ENCODE measurements around the gene PRTN3. TPM values are rescaled to one million over a fixed set of nuclear protein-coding genes. Genes with fewer than 3 reads are reported as not detected.
"Not testable (repeated sequence)": the region's sequence is repeated elsewhere in the genome, so short reads cannot be mapped to it uniquely, and the experiment has no call there.

The PRTN3 gene
- total and polyA plus RNA-seq, 3 experiments from 2014 or later: not detected

GRCh38 chr19:827710-828321 is 13.0 kb upstream of the PRTN3 start, which contains the start of gene AZU1:
Gene AZU1 (plus strand): TSS chr19:827837. CDS start chr19:827847, 10 bp downstream.
- H3K9me3 Mint-ChIP-seq: no peaks in the 10 kb centered on the region
- H3K27me3 Mint-ChIP-seq: peaks cover 7 to 12% of the 10 kb centered on the region in 2 donors
- POLR2A ChIA-PET: no interaction called here
- Histone ChIP-seq H3K27me3 (ENCODE audit: insufficient read depth, low read length, poor library complexity, severe bottlenecking) (peaks cover 6% of the 10 kb centered on the region), H3K4me1 (ENCODE audit: insufficient read depth, low read length) (no peaks in the 10 kb centered on the region), H3K36me3 (ENCODE audit: insufficient read depth, low read length) (no peaks in the 10 kb centered on the region), H3K4me3 (ENCODE audit: low read length) (no peak within 1 kb of the TSS), H3K27ac (ENCODE audit: low read depth, low read length) (no peak within 1 kb of the TSS), H3K9me3 (ENCODE audit: low read length) (no peaks in the 10 kb centered on the region)
- H3K4me3 Mint-ChIP-seq: no peak within 1 kb of the TSS
- peak within 1 kb of the TSS in 1 of 8 donors; percentile 38 for H3K27ac Mint-ChIP-seq
- H3K36me3 Mint-ChIP-seq: no peaks in the 10 kb centered on the region
- CTCF ChIA-PET: no interaction called here
- peaks cover 0 to under 1% (median 0%) of the 10 kb centered on the region in 3 donors for H3K4me1 Mint-ChIP-seq
- no peak for DNase-seq

- H3K4me3 ChIP-seq (ENCODE audit: low read length): no peak overlapping the region
- no peaks in the 10 kb centered on the region for H3K9me3 Mint-ChIP-seq
- H3K4me1 ChIP-seq (ENCODE audit: insufficient read depth, low read length): no peaks in the 10 kb centered on the region
- no peaks in the 10 kb centered on the region for H3K9me3 ChIP-seq (ENCODE audit: low read length)
- H3K27ac ChIP-seq (ENCODE audit: low read depth, low read length): no peak overlapping the region
- ChIA-PET CTCF (no interaction called here), POLR2A (no interaction called here)
- no peaks in the 10 kb centered on the region for H3K36me3 Mint-ChIP-seq
- H3K4me1 Mint-ChIP-seq: no peaks in the 10 kb centered on the region
- no peak overlapping the region for H3K4me3 Mint-ChIP-seq
- H3K27me3 ChIP-seq (ENCODE audit: insufficient read depth, low read length, poor library complexity, severe bottlenecking): no peaks in the 10 kb centered on the region
- no peaks in the 10 kb centered on the region for H3K36me3 ChIP-seq (ENCODE audit: insufficient read depth, low read length)
- no peak overlapping the region for H3K27ac Mint-ChIP-seq
- DNase-seq: no peak
- H3K27me3 Mint-ChIP-seq: peaks cover 0 to 3% of the 10 kb centered on the region in 2 donors
These were observed 11.6 kb upstream of the PRTN3 start for GRCh38 chr19:829129-829758.

- Mint-ChIP-seq H3K4me3 (no peak overlapping the region), H3K4me1 (peaks cover 0 to 3% (median 3%) of the 10 kb centered on the region in 3 donors), H3K36me3 (no peaks in the 10 kb centered on the region), H3K27me3 (peaks cover 6 to 8% of the 10 kb centered on the region in 2 donors), H3K9me3 (no peaks in the 10 kb centered on the region), H3K27ac (no peak overlapping the region)
- DNase-seq: no peak
- ChIA-PET CTCF (no interaction called here), POLR2A (no interaction called here)
- Histone ChIP-seq H3K27me3 (ENCODE audit: insufficient read depth, low read length, poor library complexity, severe bottlenecking) (no peaks in the 10 kb centered on the region), H3K4me3 (ENCODE audit: low read length) (no peak overlapping the region), H3K36me3 (ENCODE audit: insufficient read depth, low read length) (no peaks in the 10 kb centered on the region), H3K27ac (ENCODE audit: low read depth, low read length) (no peak overlapping the region), H3K4me1 (ENCODE audit: insufficient read depth, low read length) (no peaks in the 10 kb centered on the region), H3K9me3 (ENCODE audit: low read length) (no peaks in the 10 kb centered on the region)
These were observed 9.1 kb upstream of the PRTN3 start for GRCh38 chr19:831407-832369.

GRCh38 chr19:834216-834615 is 6.6 kb upstream of the PRTN3 start:
- no peaks in the 10 kb centered on the region for H3K9me3 Mint-ChIP-seq
- CTCF ChIA-PET: no interaction called here
- no peak overlapping the region for H3K27ac Mint-ChIP-seq
- peaks cover 10 to 15% of the 10 kb centered on the region in 2 donors for H3K27me3 Mint-ChIP-seq
- no peaks in the 10 kb centered on the region for H3K27me3 ChIP-seq (ENCODE audit: insufficient read depth, low read length, poor library complexity, severe bottlenecking)
- H3K27ac ChIP-seq (ENCODE audit: low read depth, low read length): no peak overlapping the region
- no peaks in the 10 kb centered on the region for H3K4me1 ChIP-seq (ENCODE audit: insufficient read depth, low read length)
- peaks cover 0 to 3% (median 3%) of the 10 kb centered on the region in 3 donors for H3K4me1 Mint-ChIP-seq
- no peak for DNase-seq
- no peaks in the 10 kb centered on the region for H3K9me3 ChIP-seq (ENCODE audit: low read length)
- H3K4me3 Mint-ChIP-seq: no peak overlapping the region
- no peak overlapping the region for H3K4me3 ChIP-seq (ENCODE audit: low read length)
- H3K36me3 ChIP-seq (ENCODE audit: insufficient read depth, low read length): no peaks in the 10 kb centered on the region
- POLR2A ChIA-PET: no interaction called here
- H3K36me3 Mint-ChIP-seq: no peaks in the 10 kb centered on the region

GRCh38 chr19:835210-835810 is 5.5 kb upstream of the PRTN3 start:
- ChIA-PET POLR2A (no interaction called here), CTCF (no interaction called here)
- DNase-seq: no peak
- Mint-ChIP-seq H3K4me1 (peaks cover 0 to 3% (median 3%) of the 10 kb centered on the region in 3 donors), H3K9me3 (no peaks in the 10 kb centered on the region), H3K4me3 (no peak overlapping the region), H3K27ac (peak overlapping the region in 1 of 8 donors; percentile 69), H3K36me3 (no peaks in the 10 kb centered on the region), H3K27me3 (peaks cover 8 to 18% of the 10 kb centered on the region in 2 donors)
- Histone ChIP-seq H3K27ac (ENCODE audit: low read depth, low read length) (no peak overlapping the region), H3K9me3 (ENCODE audit: low read length) (no peaks in the 10 kb centered on the region), H3K4me3 (ENCODE audit: low read length) (no peak overlapping the region), H3K4me1 (ENCODE audit: insufficient read depth, low read length) (no peaks in the 10 kb centered on the region), H3K27me3 (ENCODE audit: insufficient read depth, low read length, poor library complexity, severe bottlenecking) (no peaks in the 10 kb centered on the region), H3K36me3 (ENCODE audit: insufficient read depth, low read length) (no peaks in the 10 kb centered on the region)

GRCh38 chr19:842802-843179 is 2.0 kb downstream of the PRTN3 start:
- DNase-seq; CTCF ChIA-PET; H3K27ac ChIP-seq (ENCODE audit: low read depth, low read length); H3K4me3 Mint-ChIP-seq; H3K27me3 ChIP-seq (ENCODE audit: insufficient read depth, low read length, poor library complexity, severe bottlenecking); H3K36me3 Mint-ChIP-seq; H3K36me3 ChIP-seq (ENCODE audit: insufficient read depth, low read length); H3K4me3 ChIP-seq (ENCODE audit: low read length); H3K9me3 Mint-ChIP-seq; H3K9me3 ChIP-seq (ENCODE audit: low read length); H3K4me1 ChIP-seq (ENCODE audit: insufficient read depth, low read length); H3K4me1 Mint-ChIP-seq: not testable (repeated sequence)
- Mint-ChIP-seq H3K27me3 (peaks cover 23 to 37% of the 10 kb centered on the region in 2 donors), H3K27ac (peak overlapping the region in 1 of 8 donors; percentile 26)
- POLR2A ChIA-PET: interaction anchor here (0.6 to 0.7 kb wide), 2 partner anchors 613 to 1456 kb away, joined by 3 to 4 read pairs; no protein-coding TSS in a partner anchor

- Mint-ChIP-seq H3K27ac (no peak overlapping the region), H3K36me3 (no peaks in the 10 kb centered on the region), H3K4me3 (peak overlapping the region in 1 of 7 donors; percentile 32), H3K9me3 (peaks cover 0 to 3% (median 0%) of the 10 kb centered on the region in 5 donors), H3K4me1 (peaks cover 0 to 10% (median 3%) of the 10 kb centered on the region in 3 donors), H3K27me3 (peaks cover 24 to 42% of the 10 kb centered on the region in 2 donors)
- no peaks in the 10 kb centered on the region for H3K4me1 ChIP-seq (ENCODE audit: insufficient read depth, low read length)
- no peak for DNase-seq
- no peaks in the 10 kb centered on the region for H3K36me3 ChIP-seq (ENCODE audit: insufficient read depth, low read length)
- POLR2A ChIA-PET: interaction anchor here (0.6 to 0.7 kb wide), 2 partner anchors 612 to 1455 kb away, joined by 3 to 4 read pairs; no protein-coding TSS in a partner anchor
- no peak overlapping the region for H3K4me3 ChIP-seq (ENCODE audit: low read length)
- peaks cover 2% of the 10 kb centered on the region for H3K27me3 ChIP-seq (ENCODE audit: insufficient read depth, low read length, poor library complexity, severe bottlenecking)
- H3K9me3 ChIP-seq (ENCODE audit: low read length): no peaks in the 10 kb centered on the region
- H3K27ac ChIP-seq (ENCODE audit: low read depth, low read length): peak overlapping the region; percentile 38
- CTCF ChIA-PET: no interaction called here
These were observed 2.5 kb downstream of the PRTN3 start for GRCh38 chr19:843180-843835.

Data from CD8-positive, alpha-beta memory T cell (primary cell).